Neutrophil (primary cell): Measurements from ENCODE around the gene RAB8B.

Source experiments
- H3K27ac ChIP-seq: fragments of 200-600 bp; sonication (generic); 2 replicates; pipeline ENCODE4 v1.5.1; 2016; ENCODE audit warnings: mild to moderate bottlenecking, moderate library complexity
- H3K27me3 ChIP-seq: fragments of 200-600 bp; sonication (generic); 2 replicates; pipeline ENCODE4 v1.6.0; 2016; ENCODE audit warnings: mild to moderate bottlenecking
- H3K36me3 ChIP-seq: fragments of 200-600 bp; sonication (generic); 2 replicates; pipeline ENCODE4 v1.5.1; 2017
- H3K4me1 ChIP-seq, 2 experiments: fragments of 200-600 bp in 1 of 2; sonication (generic) in 1 of 2; 1 replicate in 1 of 2; 2 replicates in 1 of 2; pipeline versions ENCODE4 v1.5.1 to v1.6.1; 2013 to 2016; ENCODE audit warnings: low read depth in 1 of 2, low read length in 1 of 2, mild to moderate bottlenecking in 1 of 2, moderate library complexity in 1 of 2; ENCODE audit not compliant: control insufficient read depth in 1 of 2, insufficient read depth in 1 of 2
- H3K4me3 ChIP-seq, 2 experiments: fragments of 200-600 bp in 1 of 2; sonication (generic) in 1 of 2; 1 replicate in 1 of 2; 2 replicates in 1 of 2; pipeline ENCODE4 v1.5.1; 2013 to 2016; ENCODE audit warnings: low read depth in 1 of 2, low read length in 1 of 2, mild to moderate bottlenecking in 1 of 2, moderate library complexity in 1 of 2
- H3K9me3 ChIP-seq: fragments of 200-600 bp; sonication (generic); 2 replicates; pipeline ENCODE4 v1.5.1; 2016
- CTCF ChIP-seq: fragments of 200-600 bp; sonication (generic); IDR thresholded peaks from 2 replicates; pipeline ENCODE4 v1.5.1; 2016; ENCODE audit warnings: antibody characterized with exemption

The RAB8B gene

GRCh38 chr15:63160638-63161037 is 28.8 kb upstream of the RAB8B start:
- no peak overlapping the region for H3K4me3 ChIP-seq
- H3K36me3 ChIP-seq: no peaks in the 10 kb centered on the region
- H3K9me3 ChIP-seq: no peaks in the 10 kb centered on the region
- no peak overlapping the region for H3K27ac ChIP-seq
- TF ChIP-seq CTCF: no peak
- H3K27me3 ChIP-seq: no peaks in the 10 kb centered on the region
- peaks cover 13 to 20% of the 10 kb centered on the region in 2 experiments for H3K4me1 ChIP-seq

- H3K9me3 ChIP-seq: no peaks in the 10 kb centered on the region
- H3K36me3 ChIP-seq: no peaks in the 10 kb centered on the region
- no peak overlapping the region for H3K27ac ChIP-seq
- H3K4me1 ChIP-seq: peaks cover under 1 to 3% of the 10 kb centered on the region in 2 experiments
- no peak for TF ChIP-seq CTCF
- no peak overlapping the region for H3K4me3 ChIP-seq
- H3K27me3 ChIP-seq: no peaks in the 10 kb centered on the region
Measured at GRCh38 chr15:63163217-63163616, 26.2 kb upstream of the RAB8B start.

GRCh38 chr15:63165166-63165859 is 24.1 kb upstream of the RAB8B start:
- H3K9me3 ChIP-seq: no peaks in the 10 kb centered on the region
- H3K4me3 ChIP-seq: no peak overlapping the region
- H3K27me3 ChIP-seq: no peaks in the 10 kb centered on the region
- no peak overlapping the region for H3K27ac ChIP-seq
- no peak for TF ChIP-seq CTCF
- no peaks in the 10 kb centered on the region for H3K4me1 ChIP-seq
- H3K36me3 ChIP-seq: no peaks in the 10 kb centered on the region

GRCh38 chr15:63166219-63166618 is 23.2 kb upstream of the RAB8B start:
- H3K4me3 ChIP-seq: no peak overlapping the region
- H3K36me3 ChIP-seq: no peaks in the 10 kb centered on the region
- H3K4me1 ChIP-seq: no peaks in the 10 kb centered on the region
- H3K27ac ChIP-seq: no peak overlapping the region
- no peak for TF ChIP-seq CTCF
- H3K9me3 ChIP-seq: no peaks in the 10 kb centered on the region
- no peaks in the 10 kb centered on the region for H3K27me3 ChIP-seq

GRCh38 chr15:63169788-63170187 is 19.6 kb upstream of the RAB8B start:
- H3K36me3 ChIP-seq: no peaks in the 10 kb centered on the region
- H3K9me3 ChIP-seq: no peaks in the 10 kb centered on the region
- no peaks in the 10 kb centered on the region for H3K4me1 ChIP-seq
- no peaks in the 10 kb centered on the region for H3K27me3 ChIP-seq
- no peak overlapping the region for H3K4me3 ChIP-seq
- no peak overlapping the region for H3K27ac ChIP-seq
- no peak for TF ChIP-seq CTCF
